ENCODE data around the gene ACOT4.
"Not testable (repeated sequence)": the region's sequence is repeated elsewhere in the genome, so short reads cannot be mapped to it uniquely, and the experiment has no call there.

- TF ChIP-seq CTCF (IDR thresholded peaks at IDR 0.05); POLR2AphosphoS5 (IDR thresholded peaks at IDR 0.05); POLR2A (IDR thresholded peaks at IDR 0.05; ENCODE audit: low read depth): not testable (repeated sequence)
Measured at GRCh38 chr14:73549097-73549496, 42.6 kb upstream of the ACOT4 start.
